GM12874 (cell line): Measurements from ENCODE around the gene METTL3.

Source experiments
- TF ChIP-seq, protein P1 (sequence below): IDR thresholded peaks from 2 replicates; pipeline ENCODE4 v1.5.1; 2011; ENCODE audit warnings: low read depth, mild to moderate bottlenecking, control low read depth, low read length, moderate library complexity; ENCODE audit not compliant: insufficient read depth

METTL3 gene

DNA sequence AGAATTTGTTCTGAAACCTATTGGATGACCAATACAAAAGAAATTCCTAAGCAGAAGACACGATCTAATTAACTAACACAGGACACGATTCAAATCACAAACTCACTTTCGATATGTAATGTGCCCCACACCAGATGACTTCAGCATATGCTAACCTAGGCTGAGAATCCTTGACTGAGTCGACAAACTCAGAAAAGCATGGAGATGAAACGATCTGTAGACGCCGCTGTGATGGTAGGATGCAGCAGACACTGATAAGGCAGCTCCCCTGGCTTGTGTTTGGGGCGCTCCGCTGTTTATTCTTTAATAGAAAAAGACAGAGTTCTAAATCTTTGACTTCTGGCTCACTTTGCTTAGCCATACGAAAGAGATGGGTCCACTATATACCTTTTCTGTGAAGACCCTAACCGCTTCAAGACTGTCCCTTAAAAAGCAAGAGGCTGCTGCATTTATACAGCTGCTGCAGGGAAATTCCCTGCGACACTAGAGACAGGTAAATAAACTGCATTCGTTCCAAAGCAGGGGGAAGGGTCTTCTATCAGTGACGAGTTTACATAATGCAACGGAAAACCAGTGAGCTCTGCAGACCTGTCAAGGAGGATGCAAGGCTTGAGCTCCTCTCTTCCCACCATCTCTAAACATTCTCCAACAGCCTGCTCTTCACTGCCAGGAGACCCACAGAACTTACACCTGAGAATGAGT is 56.1 kb downstream of the METTL3 start:
- TF ChIP-seq, protein P1, sequence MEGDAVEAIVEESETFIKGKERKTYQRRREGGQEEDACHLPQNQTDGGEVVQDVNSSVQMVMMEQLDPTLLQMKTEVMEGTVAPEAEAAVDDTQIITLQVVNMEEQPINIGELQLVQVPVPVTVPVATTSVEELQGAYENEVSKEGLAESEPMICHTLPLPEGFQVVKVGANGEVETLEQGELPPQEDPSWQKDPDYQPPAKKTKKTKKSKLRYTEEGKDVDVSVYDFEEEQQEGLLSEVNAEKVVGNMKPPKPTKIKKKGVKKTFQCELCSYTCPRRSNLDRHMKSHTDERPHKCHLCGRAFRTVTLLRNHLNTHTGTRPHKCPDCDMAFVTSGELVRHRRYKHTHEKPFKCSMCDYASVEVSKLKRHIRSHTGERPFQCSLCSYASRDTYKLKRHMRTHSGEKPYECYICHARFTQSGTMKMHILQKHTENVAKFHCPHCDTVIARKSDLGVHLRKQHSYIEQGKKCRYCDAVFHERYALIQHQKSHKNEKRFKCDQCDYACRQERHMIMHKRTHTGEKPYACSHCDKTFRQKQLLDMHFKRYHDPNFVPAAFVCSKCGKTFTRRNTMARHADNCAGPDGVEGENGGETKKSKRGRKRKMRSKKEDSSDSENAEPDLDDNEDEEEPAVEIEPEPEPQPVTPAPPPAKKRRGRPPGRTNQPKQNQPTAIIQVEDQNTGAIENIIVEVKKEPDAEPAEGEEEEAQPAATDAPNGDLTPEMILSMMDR = no peak

DNA sequence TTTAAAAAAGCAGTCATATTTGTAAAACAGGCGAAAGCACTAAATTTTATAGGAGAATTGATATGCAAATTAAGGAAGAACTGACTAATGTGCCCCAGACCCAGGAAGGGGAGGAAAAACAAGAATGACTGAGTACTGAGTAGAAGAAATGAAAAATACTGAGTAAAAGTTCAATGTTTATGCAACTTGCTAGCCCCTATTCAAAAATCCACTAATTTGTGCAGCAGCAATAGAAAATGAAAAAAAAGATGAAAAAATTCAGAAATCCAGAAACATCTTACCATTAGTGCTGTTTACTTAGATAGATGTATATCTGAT is 61.3 kb downstream of the METTL3 start:
- TF ChIP-seq, protein P1 = no peak
